Activated CD4-positive, alpha-beta T cell treated with anti-CD3 and anti-CD28 coated beads for 36 hours (primary cell): ENCODE data around the gene TBL1X. TPM values are rescaled to one million over a fixed set of nuclear protein-coding genes. Genes with fewer than 3 reads are reported as not detected.
A peak's percentile ranks its signal among the peaks of the same experiment; 100 is the strongest.

Source experiments
- ATAC-seq: fragments of 200-7000 bp; cut with Tn5 transposase; one replicate; pipeline ENCODE4 v1.10.0; 2021; ENCODE audit warnings: mild to moderate bottlenecking, moderate library complexity
- CTCF ChIA-PET: fragments of 350-600 bp; sonication (Branson Sonifier 250); formaldehyde crosslinking; loops from one replicate; lab custom pipeline; 2021; ENCODE audit warnings: antibody characterized with exemption; lab: Charles Lee
- POLR2A ChIA-PET: fragments of 350-600 bp; sonication (Branson Sonifier 250); formaldehyde crosslinking; loops from one replicate; lab custom pipeline; 2021; ENCODE audit warnings: antibody characterized with exemption, inconsistent platforms; lab: Charles Lee
- DNase-seq: peaks from one replicate; pipeline ENCODE4 v3.0.0-alpha.2; 2020
- H3K27ac Mint-ChIP-seq: one replicate; pipeline ENCODE4 v1.8.0; 2021; ENCODE audit warnings: mixed read lengths
- H3K27me3 Mint-ChIP-seq: one replicate; pipeline ENCODE4 v1.8.0; 2021; ENCODE audit warnings: mixed read lengths
- H3K36me3 Mint-ChIP-seq: one replicate; pipeline ENCODE4 v1.8.0; 2021; ENCODE audit warnings: low read depth, mixed read lengths
- H3K4me1 Mint-ChIP-seq: one replicate; pipeline ENCODE4 v1.8.0; 2021; ENCODE audit warnings: mixed read lengths
- H3K4me3 Mint-ChIP-seq: one replicate; pipeline ENCODE4 v1.8.0; 2021; ENCODE audit warnings: mild to moderate bottlenecking, moderate library complexity, mixed read lengths
- H3K9me3 Mint-ChIP-seq: one replicate; pipeline ENCODE4 v1.8.0; 2021; ENCODE audit warnings: low read depth, mixed read lengths
- intact Hi-C, 2 experiments: fragments of 100-400 bp; cut with DNase I in 1 of 2; cut with micrococcal nuclease in 1 of 2; formaldehyde crosslinking; loops; one replicate each; pipeline versions ENCODE4 v1.14.2 to v1.15.1; 2022 to 2024; cut with DNase I, micrococcal nuclease
- total RNA-seq, 2 experiments: library from RNA; stranded (reverse); gene quantifications; one replicate each; pipeline ENCODE4 v1.2.3, GENCODE V29; 2021

The TBL1X gene
- total RNA-seq, 2 experiments from 2014 or later, result 21.2 to 24.2 TPM

- Mint-ChIP-seq H3K27ac (no peak overlapping the region), H3K4me3 (no peak overlapping the region), H3K27me3 (no peaks in the 10 kb centered on the region), H3K9me3 (no peaks in the 10 kb centered on the region), H3K4me1 (peaks cover 18% of the 10 kb centered on the region), H3K36me3 (peaks cover 1% of the 10 kb centered on the region)
- no peak for DNase-seq
- ChIA-PET CTCF (interaction anchor here (1.1 kb wide), 1 partner anchor 51 kb away, joined by 3 read pairs; no protein-coding TSS in a partner anchor), POLR2A (no interaction called here)
- no peak for ATAC-seq
- intact Hi-C loops, result no loop called here
These were observed 108.6 kb downstream of the TBL1X start for GRCh38 chrX:9573282-9574106.

- no peaks in the 10 kb centered on the region for H3K9me3 Mint-ChIP-seq
- no peak for DNase-seq
- ChIA-PET CTCF (no interaction called here), POLR2A (no interaction called here)
- H3K4me1 Mint-ChIP-seq, result peaks cover 19% of the 10 kb centered on the region
- intact Hi-C loops, result no loop called here
- no peak overlapping the region for H3K4me3 Mint-ChIP-seq
- no peak overlapping the region for H3K27ac Mint-ChIP-seq
- H3K27me3 Mint-ChIP-seq, result no peaks in the 10 kb centered on the region
- no peak for ATAC-seq
- peaks cover 1% of the 10 kb centered on the region for H3K36me3 Mint-ChIP-seq
These were observed 111.2 kb downstream of the TBL1X start for GRCh38 chrX:9576059-9576458.

GRCh38 chrX:9577555-9577954 is 112.7 kb downstream of the TBL1X start:
- intact Hi-C loops, result no loop called here
- ChIA-PET CTCF (no interaction called here), POLR2A (no interaction called here)
- peaks cover 1% of the 10 kb centered on the region for H3K36me3 Mint-ChIP-seq
- no peak overlapping the region for H3K27ac Mint-ChIP-seq
- H3K4me1 Mint-ChIP-seq, result peaks cover 9% of the 10 kb centered on the region
- H3K27me3 Mint-ChIP-seq, result no peaks in the 10 kb centered on the region
- no peak for DNase-seq
- H3K9me3 Mint-ChIP-seq, result no peaks in the 10 kb centered on the region
- no peak for ATAC-seq
- no peak overlapping the region for H3K4me3 Mint-ChIP-seq

GRCh38 chrX:9578083-9578779 is 113.4 kb downstream of the TBL1X start:
- Mint-ChIP-seq H3K36me3 (peaks cover 1% of the 10 kb centered on the region), H3K4me3 (no peak overlapping the region), H3K9me3 (no peaks in the 10 kb centered on the region), H3K27me3 (no peaks in the 10 kb centered on the region), H3K4me1 (peaks cover 7% of the 10 kb centered on the region), H3K27ac (no peak overlapping the region)
- ATAC-seq, result no peak
- ChIA-PET POLR2A (no interaction called here), CTCF (no interaction called here)
- no peak for DNase-seq
- intact Hi-C loops, result no loop called here

GRCh38 chrX:9581771-9582385 is 117.0 kb downstream of the TBL1X start:
- no peak for DNase-seq
- Mint-ChIP-seq H3K4me3 (no peak overlapping the region), H3K4me1 (peaks cover 8% of the 10 kb centered on the region), H3K27me3 (no peaks in the 10 kb centered on the region), H3K36me3 (no peaks in the 10 kb centered on the region), H3K27ac (no peak overlapping the region), H3K9me3 (no peaks in the 10 kb centered on the region)
- ATAC-seq, result no peak
- intact Hi-C loops, result no loop called here
- POLR2A ChIA-PET, result interaction anchor here (0.6 kb wide), 1 partner anchor 56 kb away, joined by 3 read pairs; no protein-coding TSS in a partner anchor
- CTCF ChIA-PET, result no interaction called here

- CTCF ChIA-PET, result no interaction called here
- Mint-ChIP-seq H3K9me3 (no peaks in the 10 kb centered on the region), H3K4me1 (peaks cover 13% of the 10 kb centered on the region), H3K27me3 (no peaks in the 10 kb centered on the region), H3K36me3 (no peaks in the 10 kb centered on the region), H3K4me3 (no peak overlapping the region), H3K27ac (no peak overlapping the region)
- DNase-seq (no peak), ATAC-seq (no peak)
- intact Hi-C loops, result no loop called here
- POLR2A ChIA-PET, result interaction anchor here (0.6 kb wide), 1 partner anchor 39 kb away, joined by 4 read pairs; no protein-coding TSS in a partner anchor
These were observed 118.1 kb downstream of the TBL1X start for GRCh38 chrX:9582956-9583355.

- Mint-ChIP-seq H3K4me3 (no peak overlapping the region), H3K4me1 (peaks cover 11% of the 10 kb centered on the region), H3K27me3 (no peaks in the 10 kb centered on the region), H3K9me3 (peaks cover under 1% of the 10 kb centered on the region), H3K27ac (no peak overlapping the region), H3K36me3 (peaks cover 8% of the 10 kb centered on the region)
- intact Hi-C loops, result no loop called here
- ChIA-PET POLR2A (no interaction called here), CTCF (no interaction called here)
- DNase-seq (no peak), ATAC-seq (no peak)
These were observed 122.1 kb downstream of the TBL1X start for GRCh38 chrX:9586992-9587392.

GRCh38 chrX:9587642-9588041 is 122.8 kb downstream of the TBL1X start:
- ChIA-PET POLR2A (no interaction called here), CTCF (no interaction called here)
- Mint-ChIP-seq H3K27me3 (no peaks in the 10 kb centered on the region), H3K36me3 (peaks cover 14% of the 10 kb centered on the region), H3K27ac (no peak overlapping the region), H3K4me1 (peaks cover 8% of the 10 kb centered on the region), H3K9me3 (peaks cover 2% of the 10 kb centered on the region), H3K4me3 (no peak overlapping the region)
- intact Hi-C loops, result no loop called here
- DNase-seq, result no peak
- ATAC-seq, result peak; percentile 74

GRCh38 chrX:9591496-9591895 is 126.6 kb downstream of the TBL1X start:
- POLR2A ChIA-PET, result no interaction called here
- Mint-ChIP-seq H3K27ac (no peak overlapping the region), H3K36me3 (peaks cover 14% of the 10 kb centered on the region), H3K9me3 (peaks cover 2% of the 10 kb centered on the region), H3K4me3 (no peak overlapping the region), H3K4me1 (peaks cover 5% of the 10 kb centered on the region), H3K27me3 (no peaks in the 10 kb centered on the region)
- DNase-seq, result no peak
- intact Hi-C loops, result no loop called here
- CTCF ChIA-PET, result no interaction called here
- no peak for ATAC-seq

- peaks cover 14% of the 10 kb centered on the region for H3K36me3 Mint-ChIP-seq
- no peak for DNase-seq
- intact Hi-C loops, result no loop called here
- no peaks in the 10 kb centered on the region for H3K27me3 Mint-ChIP-seq
- H3K4me1 Mint-ChIP-seq, result no peaks in the 10 kb centered on the region
- no peak overlapping the region for H3K27ac Mint-ChIP-seq
- ChIA-PET CTCF (no interaction called here), POLR2A (no interaction called here)
- ATAC-seq, result no peak
- H3K4me3 Mint-ChIP-seq, result no peak overlapping the region
- H3K9me3 Mint-ChIP-seq, result peaks cover 2% of the 10 kb centered on the region
These were observed 128.9 kb downstream of the TBL1X start for GRCh38 chrX:9593756-9594155.

- Mint-ChIP-seq H3K27ac (no peak overlapping the region), H3K36me3 (peaks cover 9% of the 10 kb centered on the region), H3K4me1 (no peaks in the 10 kb centered on the region), H3K27me3 (no peaks in the 10 kb centered on the region), H3K9me3 (peaks cover 2% of the 10 kb centered on the region), H3K4me3 (no peak overlapping the region)
- intact Hi-C loops, result no loop called here
- ChIA-PET CTCF (no interaction called here), POLR2A (no interaction called here)
- ATAC-seq, result no peak
- DNase-seq, result no peak
These were observed 130.3 kb downstream of the TBL1X start for GRCh38 chrX:9595174-9595573.
